IMR-90 (cell line): Measurements from ENCODE around the gene KRT82. TPM values are rescaled to one million over a fixed set of nuclear protein-coding genes. Genes with fewer than 3 reads are reported as not detected.

Experiments used
- ATAC-seq: fragments of 200-7000 bp; cut with Tn5 transposase; 2 replicates; pipeline ENCODE4 v1.9.1; 2020; ENCODE audit warnings: low read depth, mild to moderate bottlenecking, moderate library complexity
- BruUV-seq: library from RNA; stranded (reverse); fragments of 400-500 nt; replicated peaks from 2 replicates; lab custom pipeline; 2021; lab: Mats Ljungman, UMichigan
- CTCF ChIA-PET: fragments of 300-600 bp; formaldehyde crosslinking; extraction: SDS; loops from one replicate; lab custom pipeline; 2021; ENCODE audit warnings: antibody characterized with exemption; lab: Yijun Ruan, JAX
- POLR2A ChIA-PET: fragments of 300-600 bp; sonication (Branson Sonifier 250); formaldehyde crosslinking; loops from one replicate; lab custom pipeline; 2022; ENCODE audit warnings: antibody characterized with exemption; ENCODE audit not compliant: unreplicated experiment; lab: Charles Lee
- DNase-seq: peaks from one replicate; pipeline ENCODE4 v3.0.0; 2013
- H2AFZ ChIP-seq: replicated peaks from 2 replicates; pipeline ENCODE3; 2013; ENCODE audit warnings: low read length, mild to moderate bottlenecking; ENCODE audit not compliant: poor library complexity
- H2AK5ac ChIP-seq: 2 replicates; pipeline ENCODE4 v1.6.1; 2013; ENCODE audit warnings: low read depth, low read length, inconsistent platforms
- H2AK9ac ChIP-seq: replicated peaks from 2 replicates; pipeline ENCODE3; 2013; ENCODE audit warnings: mild to moderate bottlenecking, low read depth, low read length, moderate library complexity; ENCODE audit not compliant: poor library complexity
- H2BK120ac ChIP-seq: 2 replicates; pipeline ENCODE4 v1.6.1; 2013; ENCODE audit warnings: low read depth, low read length, inconsistent platforms
- H2BK15ac ChIP-seq: 3 replicates; pipeline ENCODE4 v1.6.1; 2013; ENCODE audit warnings: low read depth, low read length, inconsistent platforms
- H2BK20ac ChIP-seq: 2 replicates; pipeline ENCODE4 v1.6.1; 2013; ENCODE audit warnings: low read depth, mild to moderate bottlenecking, inconsistent platforms, low read length, moderate library complexity
- H2BK5ac ChIP-seq: 2 replicates; pipeline ENCODE4 v1.6.1; 2013; ENCODE audit warnings: mild to moderate bottlenecking, low read depth, low read length, inconsistent platforms; ENCODE audit not compliant: poor library complexity, severe bottlenecking
- H3K14ac ChIP-seq: replicated peaks from 2 replicates; pipeline ENCODE4 v1.6.1; 2013; ENCODE audit warnings: low read depth, low read length, inconsistent platforms
- H3K18ac ChIP-seq: 2 replicates; pipeline ENCODE4 v1.6.1; 2013; ENCODE audit warnings: low read depth, low read length, control low read depth
- H3K23ac ChIP-seq: 2 replicates; pipeline ENCODE4 v1.6.1; 2013; ENCODE audit warnings: low read depth, low read length, inconsistent platforms
- H3K27ac ChIP-seq: 2 replicates; pipeline ENCODE4 v1.5.1; 2013; ENCODE audit warnings: mild to moderate bottlenecking, control low read depth, low read length; ENCODE audit not compliant: insufficient read depth
- H3K27me3 ChIP-seq: 2 replicates; pipeline ENCODE4 v1.6.1; 2013; ENCODE audit warnings: low read length; ENCODE audit not compliant: control insufficient read depth, insufficient read depth
- H3K36me3 ChIP-seq: 2 replicates; pipeline ENCODE4 v1.6.1; 2013; ENCODE audit warnings: low read length, mixed read lengths; ENCODE audit not compliant: control insufficient read depth, insufficient read depth
- H3K4ac ChIP-seq: 2 replicates; pipeline ENCODE4 v1.6.1; 2013; ENCODE audit warnings: low read depth, low read length, inconsistent platforms
- H3K4me1 ChIP-seq: 2 replicates; pipeline ENCODE4 v1.6.1; 2013; ENCODE audit warnings: low read length, mixed read lengths; ENCODE audit not compliant: control insufficient read depth, insufficient read depth
- H3K4me2 ChIP-seq: 2 replicates; pipeline ENCODE4 v1.6.1; 2013; ENCODE audit warnings: low read depth, mild to moderate bottlenecking, control low read depth, low read length, moderate library complexity
- H3K4me3 ChIP-seq: 2 replicates; pipeline ENCODE4 v1.5.1; 2013; ENCODE audit warnings: low read depth, mild to moderate bottlenecking, control low read depth, low read length, moderate library complexity; ENCODE audit not compliant: insufficient read depth
- H3K56ac ChIP-seq: 2 replicates; pipeline ENCODE4 v1.6.1; 2013; ENCODE audit warnings: low read length, inconsistent platforms; ENCODE audit not compliant: insufficient read depth; ENCODE audit errors: extremely low read depth
- H3K79me1 ChIP-seq, 2 experiments: 2 replicates each; pipeline ENCODE4 v1.6.1; 2013; ENCODE audit warnings: low read length in 2 of 2, inconsistent platforms in 1 of 2, low read depth in 1 of 2
- H3K9ac ChIP-seq: 2 replicates; pipeline ENCODE4 v1.6.1; 2013; ENCODE audit warnings: low read depth, low read length, control low read depth
- H3K9me1 ChIP-seq: 2 replicates; pipeline ENCODE4 v1.6.1; 2013; ENCODE audit warnings: low read length, inconsistent platforms; ENCODE audit not compliant: insufficient read depth
- H3K9me3 ChIP-seq: 2 replicates; pipeline ENCODE4 v1.6.1; 2013; ENCODE audit warnings: low read length; ENCODE audit not compliant: control insufficient read depth, insufficient read depth
- H4K20me1 ChIP-seq: 2 replicates; pipeline ENCODE4 v1.6.1; 2013; ENCODE audit warnings: low read length, inconsistent platforms; ENCODE audit not compliant: insufficient read depth
- H4K5ac ChIP-seq: 2 replicates; pipeline ENCODE4 v1.6.1; 2013; ENCODE audit warnings: mild to moderate bottlenecking, low read depth, low read length, control low read depth
- H4K8ac ChIP-seq, 2 experiments: 2 replicates each; pipeline ENCODE4 v1.6.1; 2013; ENCODE audit warnings: low read depth in 2 of 2, low read length in 2 of 2, control low read depth in 1 of 2, inconsistent platforms in 1 of 2
- H4K91ac ChIP-seq: 2 replicates; pipeline ENCODE4 v1.6.1; 2013; ENCODE audit warnings: low read depth, low read length, inconsistent platforms; ENCODE audit not compliant: insufficient read depth
- BHLHE40 ChIP-seq: fragments of 150-350 bp; IDR thresholded peaks from 2 replicates; pipeline ENCODE4 v1.6.1; 2016; ENCODE audit warnings: mild to moderate bottlenecking, low read depth, low read length
- CEBPB ChIP-seq: IDR thresholded peaks from 2 replicates; pipeline ENCODE4 v1.6.1; 2012; ENCODE audit warnings: low read depth, low read length, improper control_type of control experiment
- CHD1 ChIP-seq: IDR thresholded peaks from 2 replicates; pipeline ENCODE4 v1.6.1; 2012; ENCODE audit warnings: low read depth, low read length, improper control_type of control experiment
- CTCF ChIP-seq: conservative IDR thresholded peaks from 2 replicates; pipeline ENCODE4 v1.5.1; 2012; ENCODE audit warnings: mild to moderate bottlenecking, low read depth, low read length, improper control_type of control experiment
- ELK1 ChIP-seq: fragments of 150-350 bp; IDR thresholded peaks from 2 replicates; pipeline ENCODE4 v1.6.1; 2016; ENCODE audit warnings: low read depth, mild to moderate bottlenecking, low read length, moderate library complexity, borderline replicate concordance
- FOS ChIP-seq: fragments of 150-350 bp; IDR thresholded peaks from 2 replicates; pipeline ENCODE4 v1.6.1; 2016; ENCODE audit warnings: low read depth, low read length
- MAFK ChIP-seq: IDR thresholded peaks from 2 replicates; pipeline ENCODE4 v1.6.1; 2012; ENCODE audit warnings: low read depth, low read length, improper control_type of control experiment
- MAZ ChIP-seq: IDR thresholded peaks from 2 replicates; pipeline ENCODE4 v1.6.1; 2012; ENCODE audit warnings: low read depth, mild to moderate bottlenecking, low read length, improper control_type of control experiment, moderate library complexity, borderline replicate concordance
- MXI1 ChIP-seq: IDR thresholded peaks from 2 replicates; pipeline ENCODE4 v1.6.1; 2012; ENCODE audit warnings: low read depth, mild to moderate bottlenecking, low read length, moderate library complexity, borderline replicate concordance
- NFE2L2 ChIP-seq: fragments of 150-350 bp; IDR thresholded peaks from 2 replicates; pipeline ENCODE4 v1.6.1; 2016; ENCODE audit warnings: low read depth, mild to moderate bottlenecking, low read length
- POLR2A ChIP-seq: IDR thresholded peaks from 2 replicates; pipeline ENCODE4 v1.6.1; 2012; ENCODE audit warnings: mild to moderate bottlenecking, low read depth, low read length
- RAD21 ChIP-seq: IDR thresholded peaks from 2 replicates; pipeline ENCODE4 v1.6.1; 2012; ENCODE audit warnings: low read length, improper control_type of control experiment
- RCOR1 ChIP-seq: IDR thresholded peaks from 2 replicates; pipeline ENCODE4 v1.6.1; 2012; ENCODE audit warnings: mild to moderate bottlenecking, low read length, improper control_type of control experiment; ENCODE audit not compliant: insufficient replicate concordance
- RFX5 ChIP-seq: IDR thresholded peaks from 2 replicates; pipeline ENCODE4 v1.8.0; 2012; ENCODE audit warnings: low read depth, mild to moderate bottlenecking, low read length, moderate library complexity
- SMC3 ChIP-seq: fragments of 150-350 bp; IDR thresholded peaks from 2 replicates; pipeline ENCODE4 v1.6.1; 2016; ENCODE audit warnings: low read depth, mild to moderate bottlenecking, antibody characterized with exemption, low read length, moderate library complexity
- USF2 ChIP-seq: fragments of 150-350 bp; IDR thresholded peaks from 2 replicates; pipeline ENCODE4 v1.6.1; 2017; ENCODE audit warnings: mild to moderate bottlenecking, antibody characterized with exemption, low read length, low read depth
- WGBS, 2 experiments: methylation state at CpG; one replicate each; pipeline versions ENCODE4 v1.1.5 to v1.1.7; 2013; ENCODE audit warnings: missing lambda C conversion rate in 2 of 2; ENCODE audit not compliant: insufficient read length in 1 of 2; ENCODE audit errors: extremely low coverage in 2 of 2; 5-methylcytosine and 5-hydroxymethylcytosine counted together
- dilution Hi-C: fragments of 300-500 bp; cut with HindIII; formaldehyde crosslinking; loops from one replicate; pipeline ENCODE4 v1.14.3; 2018; ENCODE audit warnings: low sequenced_read_pairs; ENCODE audit not compliant: unreplicated experiment
- in situ Hi-C: fragments of 300-500 bp; cut with MboI; formaldehyde crosslinking; loops from 3 replicates; pipeline ENCODE4 v1.14.3; 2019; ENCODE audit warnings: low sequenced_read_pairs, inconsistent platforms, mixed read lengths
- intact Hi-C: fragments of 100-400 bp; cut with micrococcal nuclease; formaldehyde crosslinking; loops from 2 replicates; pipeline ENCODE4 v1.10.0; 2022
- polyA plus RNA-seq, 3 experiments: library from polyadenylated mRNA; depleted of rRNA; stranded (reverse); fragments of >200 nt; gene quantifications; 2 replicates each; pipeline ENCODE4 v1.2.3, GENCODE V29; 2012; ENCODE audit warnings: low replicate concordance in 1 of 3
- total RNA-seq: library from RNA; depleted of rRNA; stranded (reverse); fragments of >200 nt; gene quantifications from 2 replicates; pipeline ENCODE4 v1.2.3, GENCODE V29; 2012

Gene KRT82
- total and polyA plus RNA-seq, 2 of the 4 experiments (the other 2 are of a cell fraction) = not detected

GRCh38 chr12:52402873-52403540 lies 3.1 kb downstream of the KRT82 start:
- Histone ChIP-seq H3K27me3 (peaks cover 50% of the 10 kb centered on the region), H3K23ac (no peak overlapping the region), H3K9me3 (no peaks in the 10 kb centered on the region), H3K56ac (no peak overlapping the region), H2BK5ac (no peak overlapping the region), H3K4ac (no peak overlapping the region), H3K14ac (no peak overlapping the region), H2BK15ac (no peak overlapping the region), H4K5ac (no peak overlapping the region), H3K9me1 (no peaks in the 10 kb centered on the region), H3K36me3 (no peaks in the 10 kb centered on the region), H3K79me1 (no peaks in the 10 kb centered on the region), H2AK5ac (no peak overlapping the region), H3K4me2 (no peak overlapping the region), H3K18ac (no peak overlapping the region), H3K27ac (no peak overlapping the region), H3K9ac (no peak overlapping the region), H2BK20ac (no peak overlapping the region), H2AFZ (no peak overlapping the region), H4K91ac (no peak overlapping the region), H4K8ac (no peak overlapping the region), H2AK9ac (no peak overlapping the region), H3K4me1 (no peaks in the 10 kb centered on the region), H2BK120ac (no peak overlapping the region), H3K4me3 (no peak overlapping the region), H4K20me1 (no peaks in the 10 kb centered on the region)
- intact Hi-C loops = no loop called here
- dilution Hi-C loops = no loop called here
- DNase-seq (no peak), ATAC-seq (no peak)
- BruUV-seq = no TSS peak
- TF ChIP-seq USF2 = no peak
- TF ChIP-seq SMC3 = no peak
- TF ChIP-seq MXI1 = no peak
- no peak for TF ChIP-seq NFE2L2
- no peak for TF ChIP-seq MAZ
- TF ChIP-seq FOS = no peak
- TF ChIP-seq RAD21 = no peak
- no peak for TF ChIP-seq ELK1
- no peak for TF ChIP-seq RFX5
- no peak for TF ChIP-seq POLR2A
- TF ChIP-seq CEBPB = no peak
- TF ChIP-seq CTCF = no peak
- no peak for TF ChIP-seq MAFK
- no peak for TF ChIP-seq BHLHE40
- TF ChIP-seq CHD1 = no peak
- TF ChIP-seq RCOR1 = no peak
- WGBS, 2 experiments = no CpG with 5 or more reads among the region's 3 CpGs
- ChIA-PET POLR2A (no interaction called here), CTCF (no interaction called here)
- in situ Hi-C loops = no loop called here
